KMS-11 (cell line): ENCODE results near the gene KIAA0825.

Experiments
- H2AFZ ChIP-seq: fragments of 200-600 bp; sonication (generic); 2 replicates; pipeline ENCODE4 v1.6.1; 2016; ENCODE audit warnings: antibody characterized with exemption, mixed run types, low read depth
- H3K27ac ChIP-seq: fragments of 200-600 bp; sonication (generic); 2 replicates; pipeline ENCODE4 v1.6.1; 2016; ENCODE audit warnings: mild to moderate bottlenecking, mixed run types
- H3K27me3 ChIP-seq: fragments of 200-600 bp; sonication (generic); 2 replicates; pipeline ENCODE4 v1.6.1; 2017; ENCODE audit warnings: mild to moderate bottlenecking, low read depth, mixed run types, moderate library complexity; ENCODE audit not compliant: insufficient read depth
- H3K36me3 ChIP-seq: fragments of 200-600 bp; sonication (generic); 2 replicates; pipeline ENCODE4 v1.6.1; 2017; ENCODE audit warnings: mild to moderate bottlenecking, mixed run types; ENCODE audit not compliant: insufficient read depth
- H3K4me1 ChIP-seq: fragments of 200-600 bp; sonication (generic); 2 replicates; pipeline ENCODE4 v1.6.1; 2016; ENCODE audit warnings: mild to moderate bottlenecking, low read depth, mixed run types; ENCODE audit not compliant: poor library complexity, severe bottlenecking
- H3K4me2 ChIP-seq: fragments of 200-600 bp; sonication (generic); 2 replicates; pipeline ENCODE4 v1.7.0; 2016; ENCODE audit warnings: mild to moderate bottlenecking, mixed run types
- H3K4me3 ChIP-seq: fragments of 200-600 bp; sonication (generic); IDR thresholded peaks from 2 replicates; pipeline ENCODE4 v1.6.1; 2017; ENCODE audit warnings: low read depth, low read length, mixed read lengths; ENCODE audit not compliant: insufficient read depth
- H3K79me2 ChIP-seq: fragments of 200-600 bp; sonication (generic); 2 replicates; pipeline ENCODE4 v1.6.1; 2016; ENCODE audit warnings: low read depth, mixed run types; ENCODE audit not compliant: insufficient read depth
- H3K9ac ChIP-seq: fragments of 200-600 bp; sonication (generic); 2 replicates; pipeline ENCODE4 v1.6.1; 2016; ENCODE audit warnings: mild to moderate bottlenecking, mixed run types
- H4K20me1 ChIP-seq: fragments of 200-600 bp; sonication (generic); 2 replicates; pipeline ENCODE4 v1.6.1; 2016; ENCODE audit warnings: mild to moderate bottlenecking, mixed run types; ENCODE audit not compliant: insufficient read depth
- CTCF ChIP-seq: fragments of 200-600 bp; sonication (generic); conservative IDR thresholded peaks from 2 replicates; pipeline ENCODE4 v1.6.1; 2017; ENCODE audit warnings: low read depth, mild to moderate bottlenecking, antibody characterized with exemption, low read length, moderate library complexity, mixed read lengths

KIAA0825 gene

GRCh38 chr5:94407023-94407422, 211.4 kb downstream of the KIAA0825 start:
- no peak overlapping the region for H3K27ac ChIP-seq
- H3K4me3 ChIP-seq = no peak overlapping the region
- no peak for TF ChIP-seq CTCF
- H2AFZ ChIP-seq = no peak overlapping the region
- H3K4me2 ChIP-seq = no peak overlapping the region
- H3K79me2 ChIP-seq = no peaks in the 10 kb centered on the region
- no peaks in the 10 kb centered on the region for H4K20me1 ChIP-seq
- H3K9ac ChIP-seq = no peak overlapping the region
- no peaks in the 10 kb centered on the region for H3K36me3 ChIP-seq
- no peaks in the 10 kb centered on the region for H3K27me3 ChIP-seq
- no peaks in the 10 kb centered on the region for H3K4me1 ChIP-seq

- H3K27me3 ChIP-seq = no peaks in the 10 kb centered on the region
- no peak for TF ChIP-seq CTCF
- H3K4me2 ChIP-seq = no peak overlapping the region
- no peaks in the 10 kb centered on the region for H3K36me3 ChIP-seq
- H3K79me2 ChIP-seq = no peaks in the 10 kb centered on the region
- no peaks in the 10 kb centered on the region for H3K4me1 ChIP-seq
- no peak overlapping the region for H3K9ac ChIP-seq
- no peak overlapping the region for H2AFZ ChIP-seq
- no peaks in the 10 kb centered on the region for H4K20me1 ChIP-seq
- no peak overlapping the region for H3K27ac ChIP-seq
- no peak overlapping the region for H3K4me3 ChIP-seq
Measured at GRCh38 chr5:94403483-94403882, 214.9 kb downstream of the KIAA0825 start.

GRCh38 chr5:94402096-94402495, 216.3 kb downstream of the KIAA0825 start:
- Histone ChIP-seq H2AFZ (no peak overlapping the region), H3K4me1 (no peaks in the 10 kb centered on the region), H3K4me2 (no peak overlapping the region), H3K36me3 (no peaks in the 10 kb centered on the region), H3K4me3 (no peak overlapping the region), H3K9ac (no peak overlapping the region), H4K20me1 (no peaks in the 10 kb centered on the region), H3K27me3 (no peaks in the 10 kb centered on the region), H3K27ac (no peak overlapping the region), H3K79me2 (no peaks in the 10 kb centered on the region)
- TF ChIP-seq CTCF = no peak

- Histone ChIP-seq H2AFZ (no peak overlapping the region), H3K9ac (no peak overlapping the region)
Measured at GRCh38 chr5:94397508-94397907, 220.9 kb downstream of the KIAA0825 start.

More at GRCh38 chr5:94397508-94397907, 220.9 kb downstream of the KIAA0825 start:
- Histone ChIP-seq H3K4me3 (no peak overlapping the region), H3K4me1 (no peaks in the 10 kb centered on the region), H3K36me3 (no peaks in the 10 kb centered on the region), H3K27ac (no peak overlapping the region), H3K27me3 (no peaks in the 10 kb centered on the region), H3K4me2 (no peak overlapping the region), H4K20me1 (no peaks in the 10 kb centered on the region), H3K79me2 (no peaks in the 10 kb centered on the region)
- TF ChIP-seq CTCF = no peak
